GDM1 (cell line): ENCODE measurements around the gene EIF4G3.
"Not testable (repeated sequence)": the region's sequence is repeated elsewhere in the genome, so short reads cannot be mapped to it uniquely, and the experiment has no call there.

Experiments used
- DNase-seq: peaks from one replicate; lab custom pipeline; 2025; lab: John Stamatoyannopoulos, UW

EIF4G3 gene

GRCh38 chr1:20811916-20812315, 364.8 kb downstream of the EIF4G3 start:
- no peak for DNase-seq

- no peak for DNase-seq
These were observed 383.5 kb downstream of the EIF4G3 start for GRCh38 chr1:20793236-20793635.

GRCh38 chr1:20792196-20792595, 384.5 kb downstream of the EIF4G3 start:
- no peak for DNase-seq

GRCh38 chr1:20790785-20791184, 385.9 kb downstream of the EIF4G3 start:
- no peak for DNase-seq

- not testable (repeated sequence) for DNase-seq
These were observed 387.1 kb downstream of the EIF4G3 start for GRCh38 chr1:20789598-20789997.

GRCh38 chr1:20787840-20788795, 388.6 kb downstream of the EIF4G3 start:
- DNase-seq: no peak

GRCh38 chr1:20787029-20787839, 389.5 kb downstream of the EIF4G3 start, which contains the start of gene HP1BP3:
HP1BP3 (minus strand) TSS chr1:20787307; CDS start chr1:20780440, 6,867 bp downstream.
- peak; percentile 71 for DNase-seq

- peak; percentile 97 for DNase-seq
These were observed 390.3 kb downstream of the EIF4G3 start for GRCh38 chr1:20786253-20787028.

- no peak for DNase-seq
These were observed 390.8 kb downstream of the EIF4G3 start for GRCh38 chr1:20785907-20786252.

- DNase-seq: no peak
These were observed 401.0 kb downstream of the EIF4G3 start for GRCh38 chr1:20775700-20776099.

GRCh38 chr1:20771780-20772179, 404.9 kb downstream of the EIF4G3 start:
- no peak for DNase-seq

- no peak for DNase-seq
These were observed 406.2 kb downstream of the EIF4G3 start for GRCh38 chr1:20770314-20771087.

- DNase-seq: no peak
These were observed 409.4 kb downstream of the EIF4G3 start for GRCh38 chr1:20767271-20767670.

- no peak for DNase-seq
These were observed 413.3 kb downstream of the EIF4G3 start for GRCh38 chr1:20763417-20763816.

- DNase-seq: no peak
These were observed 416.4 kb downstream of the EIF4G3 start for GRCh38 chr1:20760322-20760721.
